Uterus (tissue), 2 donors: Measurements from ENCODE around the gene VWA8.

ENCODE experiments used
- CTCF ChIP-seq, 4 experiments: fragments of 200-600 bp in 2 of 4; fragments of 450-650 bp in 2 of 4; sonication (generic) in 2 of 4; IDR thresholded peaks; one replicate each; pipeline ENCODE4 v1.5.1; 2016 to 2019; ENCODE audit warnings: antibody characterized with exemption in 4 of 4, mild to moderate bottlenecking in 2 of 4, moderate library complexity in 1 of 4
- POLR2A ChIP-seq, 2 donors: fragments of 450-650 bp; IDR thresholded peaks; one replicate each; pipeline ENCODE4 v1.6.1; 2016; ENCODE audit warnings: antibody characterized with exemption in 2 of 2, mild to moderate bottlenecking in 1 of 2, moderate library complexity in 1 of 2

- TF ChIP-seq CTCF (IDR thresholded peaks at IDR 0.05) (no peak), POLR2A (IDR thresholded peaks at IDR 0.05) (no peak)
Measured at GRCh38 chr13:41811588-41812021, 149.3 kb downstream of the VWA8 start.
